OCI-LY1 (cell line): ENCODE results near the gene CBX6.

Experiments used
- H2AFZ ChIP-seq: fragments of 200-600 bp; sonication (generic), shearing (Covaris generic); 2 replicates; pipeline ENCODE4 v1.6.0; 2014; ENCODE audit warnings: antibody characterized with exemption, mild to moderate bottlenecking, low read length
- H3F3A ChIP-seq: fragments of 200-600 bp; sonication (generic), shearing (Covaris generic); 2 replicates; pipeline ENCODE4 v1.6.0; 2014; ENCODE audit warnings: mild to moderate bottlenecking, antibody characterized with exemption, low read length, moderate library complexity; ENCODE audit not compliant: insufficient read depth
- H3K27ac ChIP-seq: fragments of 200-600 bp; sonication (generic); 2 replicates; pipeline ENCODE4 v1.5.1; 2014; ENCODE audit warnings: low read length, mixed run types, mild to moderate bottlenecking, low read depth; ENCODE audit not compliant: poor library complexity, severe bottlenecking
- H3K27me3 ChIP-seq: fragments of 200-600 bp; sonication (generic); 2 replicates; pipeline ENCODE4 v1.6.0; 2014; ENCODE audit warnings: antibody characterized with exemption, mild to moderate bottlenecking, low read length, moderate library complexity; ENCODE audit not compliant: insufficient read depth
- H3K36me3 ChIP-seq: fragments of 200-600 bp; sonication (generic); 2 replicates; pipeline ENCODE4 v1.6.1; 2014; ENCODE audit warnings: mild to moderate bottlenecking, antibody characterized with exemption, low read length, moderate library complexity, mixed read lengths; ENCODE audit not compliant: insufficient read depth
- H3K4me1 ChIP-seq: fragments of 200-600 bp; sonication (generic); 2 replicates; pipeline ENCODE4 v1.5.1; 2014; ENCODE audit warnings: mild to moderate bottlenecking, low read length, moderate library complexity; ENCODE audit not compliant: insufficient read depth, severe bottlenecking
- H3K4me2 ChIP-seq: fragments of 200-600 bp; sonication (generic), shearing (Covaris generic); 2 replicates; pipeline ENCODE4 v1.6.1; 2014; ENCODE audit warnings: low read length
- H3K4me3 ChIP-seq: fragments of 200-600 bp; sonication (generic); 2 replicates; pipeline ENCODE4 v1.5.1; 2014; ENCODE audit warnings: low read length, low read depth, mild to moderate bottlenecking, mixed read lengths; ENCODE audit not compliant: poor library complexity, severe bottlenecking
- H3K79me2 ChIP-seq: fragments of 200-600 bp; shearing (Covaris generic); 2 replicates; pipeline ENCODE4 v1.6.1; 2016; ENCODE audit warnings: mixed run types, low read length, mixed read lengths; ENCODE audit not compliant: insufficient read depth
- H3K9ac ChIP-seq: fragments of 200-600 bp; sonication (generic), shearing (Covaris generic); 2 replicates; pipeline ENCODE4 v1.6.1; 2014; ENCODE audit warnings: mild to moderate bottlenecking, low read length, mixed read lengths
- H3K9me2 ChIP-seq: fragments of 200-600 bp; sonication (generic), shearing (Covaris generic); 2 replicates; pipeline ENCODE4 v1.6.1; 2014; ENCODE audit warnings: low read depth, mild to moderate bottlenecking, low read length, mixed read lengths
- H3K9me3 ChIP-seq: fragments of 200-600 bp; shearing (Covaris generic); 2 replicates; pipeline ENCODE4 v1.6.1; 2014; ENCODE audit warnings: low read length, mixed read lengths
- H4K20me1 ChIP-seq: fragments of 200-600 bp; sonication (generic), shearing (Covaris generic); 2 replicates; pipeline ENCODE4 v1.6.0; 2016; ENCODE audit warnings: mild to moderate bottlenecking, low read length; ENCODE audit not compliant: insufficient read depth
- CTCF ChIP-seq: fragments of 200-600 bp; sonication (generic), shearing (Covaris generic); IDR thresholded peaks from 2 replicates; pipeline ENCODE4 v1.5.1; 2017; ENCODE audit warnings: mild to moderate bottlenecking, antibody characterized with exemption, low read length, moderate library complexity, mixed read lengths
- EZH2 ChIP-seq: fragments of 200-600 bp; sonication (generic), shearing (Covaris generic); IDR thresholded peaks from 2 replicates; pipeline ENCODE4 v1.8.0; 2017; ENCODE audit warnings: borderline replicate concordance, mixed run types, mild to moderate bottlenecking, antibody characterized with exemption, low read length, moderate library complexity, mixed read lengths

The CBX6 gene

GRCh38 chr22:38866024-38866398, 6.0 kb downstream of the CBX6 start:
- TF ChIP-seq EZH2 = no peak
- TF ChIP-seq CTCF = no peak
- H3K4me3 ChIP-seq = no peak overlapping the region
- H2AFZ ChIP-seq = no peak overlapping the region
- no peak overlapping the region for H3K27ac ChIP-seq
- no peaks in the 10 kb centered on the region for H3F3A ChIP-seq
- H3K9me2 ChIP-seq = no peaks in the 10 kb centered on the region
- no peak overlapping the region for H3K4me2 ChIP-seq
- H4K20me1 ChIP-seq = no peaks in the 10 kb centered on the region
- H3K4me1 ChIP-seq = peaks cover 22% of the 10 kb centered on the region
- H3K9me3 ChIP-seq = no peaks in the 10 kb centered on the region
- no peak overlapping the region for H3K9ac ChIP-seq
- peaks cover 44% of the 10 kb centered on the region for H3K36me3 ChIP-seq
- H3K27me3 ChIP-seq = no peaks in the 10 kb centered on the region
- no peaks in the 10 kb centered on the region for H3K79me2 ChIP-seq

- no peak overlapping the region for H3K4me3 ChIP-seq
- no peak overlapping the region for H2AFZ ChIP-seq
- H3F3A ChIP-seq = no peaks in the 10 kb centered on the region
- H3K27ac ChIP-seq = no peak overlapping the region
- H3K4me1 ChIP-seq = peaks cover 17% of the 10 kb centered on the region
- H3K79me2 ChIP-seq = no peaks in the 10 kb centered on the region
- H3K9me2 ChIP-seq = no peaks in the 10 kb centered on the region
- H3K9me3 ChIP-seq = no peaks in the 10 kb centered on the region
- no peak overlapping the region for H3K4me2 ChIP-seq
- no peak overlapping the region for H3K9ac ChIP-seq
- no peaks in the 10 kb centered on the region for H4K20me1 ChIP-seq
- H3K36me3 ChIP-seq = peaks cover 44% of the 10 kb centered on the region
- no peaks in the 10 kb centered on the region for H3K27me3 ChIP-seq
- TF ChIP-seq EZH2 = no peak
- TF ChIP-seq CTCF = no peak
These were observed 6.6 kb downstream of the CBX6 start for GRCh38 chr22:38865201-38866023.

- no peak overlapping the region for H2AFZ ChIP-seq
- no peaks in the 10 kb centered on the region for H3F3A ChIP-seq
- H3K27me3 ChIP-seq = no peaks in the 10 kb centered on the region
- no peaks in the 10 kb centered on the region for H3K79me2 ChIP-seq
- H3K9me3 ChIP-seq = no peaks in the 10 kb centered on the region
- H3K4me2 ChIP-seq = no peak overlapping the region
- TF ChIP-seq EZH2 = no peak
- no peak for TF ChIP-seq CTCF
- H3K36me3 ChIP-seq = peaks cover 39% of the 10 kb centered on the region
- no peaks in the 10 kb centered on the region for H3K9me2 ChIP-seq
- no peak overlapping the region for H3K27ac ChIP-seq
- H3K9ac ChIP-seq = no peak overlapping the region
- no peaks in the 10 kb centered on the region for H4K20me1 ChIP-seq
- no peak overlapping the region for H3K4me3 ChIP-seq
- peaks cover 8% of the 10 kb centered on the region for H3K4me1 ChIP-seq
These were observed 7.4 kb downstream of the CBX6 start for GRCh38 chr22:38864361-38865191.
